Cortex of kidney (tissue), 1 donor: Measurements from ENCODE around the gene IL24.
"Not testable (repeated sequence)": the region's sequence is repeated elsewhere in the genome, so short reads cannot be mapped to it uniquely, and the experiment has no call there.

ENCODE experiments used
- DNase-seq: peaks from one replicate; lab custom pipeline; 2025; lab: John Stamatoyannopoulos, UW

IL24 gene

DNA sequence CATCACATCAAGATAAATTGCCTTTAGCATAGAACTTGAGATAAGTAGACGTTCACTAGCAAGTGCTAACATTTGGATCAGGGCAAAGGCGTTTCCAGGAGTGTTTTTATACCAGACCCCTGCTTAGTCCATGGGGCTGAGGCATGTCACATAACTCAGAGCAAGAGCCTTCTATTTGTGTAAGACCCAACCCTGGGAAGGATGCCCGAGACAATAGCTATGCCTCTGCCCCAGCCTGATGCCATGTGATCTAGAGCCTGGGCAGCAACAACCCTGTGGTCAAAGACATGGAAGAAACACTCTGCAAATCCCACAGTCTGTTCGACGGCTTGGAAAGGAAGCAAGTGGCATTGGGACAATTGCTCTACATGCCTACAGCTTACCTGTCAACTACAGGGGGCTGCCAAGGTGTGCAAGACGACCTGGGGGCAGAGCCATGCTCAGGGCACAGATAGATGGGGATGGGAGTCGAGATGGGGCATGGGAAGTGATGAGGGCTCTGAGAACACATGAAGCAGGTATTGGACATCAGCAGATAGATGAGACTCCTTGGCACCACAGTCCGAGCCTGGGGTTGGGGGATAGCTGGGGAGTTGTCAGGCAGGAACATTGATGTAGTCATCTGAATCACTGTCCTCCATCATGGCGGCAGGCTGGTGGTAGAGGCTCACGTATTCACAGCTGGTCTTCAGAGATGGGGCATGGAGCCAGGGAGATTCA lies 7.3 kb downstream of the IL24 start:
- no peak for DNase-seq

DNA sequence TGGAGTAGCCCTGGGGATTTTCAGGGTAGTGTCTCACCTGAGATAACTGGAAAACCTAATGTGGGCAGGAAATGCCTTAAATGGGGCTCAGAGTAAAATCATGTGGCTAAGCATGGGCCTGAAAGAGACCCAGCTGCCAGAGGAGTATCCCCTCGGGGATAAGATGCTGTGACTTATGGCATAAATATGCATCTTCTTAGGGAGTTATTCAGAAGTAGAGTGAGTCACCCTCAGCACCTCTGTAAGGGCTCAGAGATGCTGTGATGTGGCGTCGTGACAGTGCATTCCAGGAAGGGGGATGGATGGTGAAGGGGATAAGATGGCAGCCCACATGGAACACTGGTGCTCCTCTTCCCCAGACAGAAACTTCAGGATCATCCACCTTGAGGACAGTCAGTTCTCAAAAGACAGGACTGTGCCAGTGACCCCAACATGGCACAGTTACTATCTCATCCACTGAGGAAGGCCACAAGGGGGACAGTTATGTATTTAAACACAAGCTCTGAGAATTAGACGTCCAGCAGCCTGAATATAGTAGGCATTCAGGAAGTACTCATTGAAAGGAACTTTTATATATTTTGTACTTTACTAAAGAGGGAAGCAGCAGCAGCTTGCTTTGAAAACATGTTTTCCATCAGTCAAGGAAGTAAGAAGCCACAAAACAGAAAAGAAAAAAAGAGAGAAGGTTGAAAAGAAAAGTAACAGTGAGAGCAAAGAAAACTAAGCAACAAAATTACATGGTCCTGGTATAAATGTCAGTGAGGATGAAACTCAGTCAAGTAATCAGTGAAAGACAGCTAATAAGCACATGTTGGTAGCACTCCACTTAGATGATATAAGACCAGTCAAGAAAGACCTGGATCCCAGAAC lies 8.3 kb downstream of the IL24 start:
- no peak for DNase-seq

DNA sequence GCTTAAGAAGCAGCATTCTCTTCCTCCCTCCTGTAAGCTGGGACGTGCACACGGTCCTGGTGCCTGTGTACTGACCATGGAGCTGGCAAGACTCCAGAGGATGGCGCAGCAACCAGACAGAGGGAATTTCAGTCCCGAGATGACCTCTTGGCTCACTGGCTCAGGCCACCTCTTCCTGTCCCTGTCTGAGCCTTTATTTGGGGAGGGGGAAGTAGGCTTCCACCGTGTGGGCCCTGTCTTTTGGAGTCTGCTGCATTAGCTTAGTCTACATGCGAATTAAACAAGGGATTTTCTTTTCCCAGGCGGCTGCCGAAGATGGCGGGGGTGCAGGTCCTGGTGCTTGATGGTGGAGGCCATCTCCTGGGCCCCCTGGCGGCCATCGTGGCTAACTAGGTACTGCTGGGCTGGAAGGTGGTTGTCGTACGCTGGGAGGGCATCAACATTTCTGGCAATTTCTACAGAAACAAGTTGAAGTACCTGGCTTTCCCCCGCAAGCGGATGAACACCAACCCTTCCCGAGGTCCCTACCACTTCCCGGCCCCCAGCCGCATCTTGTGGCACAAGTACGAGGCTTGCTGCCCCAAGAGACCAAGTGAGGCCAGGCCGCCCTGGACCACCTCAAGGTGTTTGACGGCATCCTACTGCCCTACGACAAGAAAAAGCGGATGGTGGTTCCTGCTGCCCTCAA lies 10.2 kb downstream of the IL24 start:
- no peak for DNase-seq

DNA sequence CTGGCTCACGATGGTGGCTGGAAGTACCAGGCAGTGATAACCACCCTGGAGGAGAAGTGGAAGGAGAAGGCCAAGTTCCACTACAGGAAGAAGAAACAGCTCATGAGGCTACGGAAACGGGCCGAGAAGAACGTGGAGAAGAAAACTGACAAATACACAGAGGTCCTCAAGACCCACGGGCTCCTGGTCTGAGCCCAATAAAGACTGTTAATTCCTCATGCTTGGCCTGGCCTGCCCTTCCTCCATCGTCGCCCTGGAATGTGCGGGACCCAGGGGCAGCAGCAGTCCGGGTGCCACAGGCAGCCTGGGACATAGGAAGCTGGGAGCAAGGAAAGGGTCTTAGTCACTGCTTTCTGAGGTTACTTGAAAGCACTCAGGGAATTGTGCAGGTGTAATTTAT lies 10.8 kb downstream of the IL24 start:
- DNase-seq: no peak

DNA sequence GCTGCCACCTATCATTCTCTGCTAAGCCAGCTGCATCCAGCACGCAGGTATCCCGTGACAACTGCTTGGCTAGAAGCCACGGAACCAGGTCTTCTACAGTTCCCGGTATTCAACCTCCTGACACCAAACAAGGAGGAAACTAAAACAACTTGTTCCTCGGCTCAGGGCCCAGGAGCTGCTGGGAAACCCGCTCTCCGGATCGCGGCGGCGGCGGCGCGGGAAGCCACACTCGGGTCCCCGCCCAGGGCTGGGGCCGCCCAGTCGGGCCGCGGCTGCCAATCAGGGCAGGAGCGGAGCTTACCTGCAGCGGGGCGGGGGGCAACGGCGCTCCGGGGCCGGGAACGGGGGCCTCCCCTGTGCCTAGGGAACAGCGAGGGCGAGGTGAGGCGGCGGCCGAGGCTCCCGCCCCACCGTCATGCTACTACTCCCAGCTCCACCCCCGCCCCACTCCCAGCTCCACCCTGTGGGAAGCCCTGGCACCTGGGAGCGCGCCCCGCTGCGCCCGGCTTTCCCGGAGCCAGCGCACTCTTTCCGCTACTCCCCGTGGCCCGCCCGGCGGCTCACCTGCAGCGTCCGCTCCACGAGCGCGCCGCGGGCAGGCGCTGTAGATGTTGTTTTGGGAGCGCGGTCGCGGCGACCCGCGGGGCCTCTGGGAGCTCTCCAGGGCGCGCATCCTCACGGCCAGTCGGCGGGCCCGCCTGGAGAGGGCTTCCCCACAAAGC lies 12.1 kb downstream of the IL24 start:
- DNase-seq: no peak

DNA sequence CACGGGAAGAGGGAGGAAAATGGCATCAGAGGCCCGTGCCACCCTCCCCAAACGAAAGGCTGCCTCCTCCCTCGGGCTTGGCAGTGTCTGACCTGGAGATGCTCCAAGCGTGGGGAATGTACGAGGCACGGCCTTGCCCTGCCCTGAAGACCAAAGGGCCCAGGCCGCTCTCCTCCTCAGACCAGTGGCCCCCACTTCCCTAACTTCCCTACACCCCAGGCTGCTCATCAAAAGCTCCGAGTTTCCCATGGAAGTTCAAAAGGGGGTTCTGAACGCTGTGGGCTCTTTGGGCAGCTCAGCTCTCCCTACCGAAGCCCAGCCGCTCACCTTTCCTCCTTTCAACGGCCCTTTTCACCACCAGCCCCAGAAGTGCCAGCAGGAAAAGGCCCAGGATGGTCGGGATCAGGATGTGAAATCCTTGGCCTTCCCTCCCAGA lies 12.7 kb downstream of the IL24 start:
- no peak for DNase-seq

DNA sequence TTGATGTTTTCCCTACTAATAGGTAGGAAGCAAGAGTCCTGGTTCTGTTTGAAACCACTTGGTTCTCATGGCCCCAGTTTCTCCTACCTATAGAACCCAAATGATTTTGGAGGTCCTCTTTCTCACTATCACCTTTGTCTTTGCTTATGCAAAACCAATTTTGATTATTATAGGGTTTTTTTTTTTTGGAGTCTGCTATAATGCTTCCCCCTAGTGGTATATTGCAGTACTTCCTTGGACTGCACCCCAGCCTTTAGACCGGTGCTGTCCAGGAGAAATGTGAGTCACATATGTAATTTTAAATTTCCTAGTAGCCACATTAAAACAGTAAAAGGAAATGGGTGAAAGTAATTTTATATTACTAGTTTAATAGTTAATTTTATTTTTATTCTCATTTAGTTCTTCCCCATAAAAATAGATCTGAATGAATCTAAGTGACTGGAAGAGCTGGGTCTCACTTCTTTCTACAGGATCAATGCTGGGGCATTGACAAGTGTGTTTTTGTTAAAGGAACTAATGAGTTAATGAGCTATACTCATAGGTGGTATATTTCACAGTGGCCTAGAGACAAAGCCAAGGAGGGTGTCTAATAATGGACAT lies 13.9 kb downstream of the IL24 start:
- DNase-seq: no peak

DNA sequence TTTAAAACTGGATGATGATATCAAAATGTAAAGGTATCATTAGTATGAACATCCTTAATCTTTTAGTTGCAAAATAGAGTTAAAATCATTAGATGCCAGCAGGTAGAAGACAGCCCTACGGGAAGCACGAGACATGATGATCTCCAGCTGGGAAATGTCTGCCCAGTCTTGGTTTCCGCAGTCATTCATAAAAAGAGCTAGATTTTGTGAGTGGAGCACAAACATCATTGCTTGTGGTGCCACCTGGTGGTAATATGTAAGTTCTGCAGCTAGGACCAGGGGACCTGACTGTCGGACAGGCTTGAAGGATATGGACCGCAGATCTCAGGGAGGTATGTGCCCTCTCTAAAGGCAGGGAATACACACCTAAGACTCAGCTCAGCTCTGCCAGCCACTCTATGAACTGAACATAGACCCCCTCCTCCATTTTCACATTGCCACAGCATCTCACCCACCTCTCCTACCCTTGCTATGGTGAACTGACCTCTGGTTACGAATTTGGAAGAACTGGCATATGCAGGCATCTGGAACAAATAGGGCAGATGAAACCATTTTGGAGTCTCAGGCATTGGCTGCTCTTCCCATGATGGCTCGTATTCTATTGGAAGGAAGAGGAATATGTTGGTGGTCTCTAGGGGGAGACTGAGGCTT lies 15.3 kb downstream of the IL24 start:
- no peak for DNase-seq

DNA sequence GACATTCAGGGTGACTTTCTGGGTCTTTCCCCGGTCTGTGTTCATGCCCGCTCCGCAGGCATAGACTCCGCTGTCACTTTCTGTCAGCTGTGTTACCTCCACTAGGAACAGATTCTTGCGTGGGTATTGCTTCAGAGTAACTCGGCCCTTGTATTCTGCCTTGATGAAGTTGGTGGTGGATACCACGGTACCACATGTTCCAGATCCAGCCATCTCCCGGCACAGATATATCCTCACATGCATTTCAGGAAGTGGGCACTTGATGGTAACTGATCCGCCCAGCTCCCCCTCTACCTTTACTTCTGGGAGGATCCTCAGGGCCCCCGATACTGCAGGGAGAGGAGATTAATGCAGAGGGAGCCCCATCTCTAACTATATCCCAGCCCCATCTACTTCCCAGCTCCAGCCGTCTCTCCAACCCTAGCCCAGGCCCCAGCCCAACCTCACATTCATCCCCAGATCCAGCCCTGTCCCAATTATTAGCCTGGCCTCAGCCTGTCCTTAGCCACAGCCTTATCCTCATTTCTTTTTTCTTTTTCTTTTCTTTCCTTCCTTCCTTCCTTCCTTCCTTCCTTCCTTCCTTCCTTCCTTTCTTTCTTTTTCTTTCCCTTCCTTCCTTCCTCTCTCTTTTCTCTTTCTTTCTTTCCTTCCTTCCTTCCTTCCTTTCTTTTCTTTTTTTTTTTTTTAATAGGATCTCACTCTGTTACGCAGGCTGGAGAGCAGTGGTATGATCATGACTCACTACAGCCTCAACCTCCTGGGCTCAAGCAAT lies 16.7 kb downstream of the IL24 start:
- DNase-seq: no peak

DNA sequence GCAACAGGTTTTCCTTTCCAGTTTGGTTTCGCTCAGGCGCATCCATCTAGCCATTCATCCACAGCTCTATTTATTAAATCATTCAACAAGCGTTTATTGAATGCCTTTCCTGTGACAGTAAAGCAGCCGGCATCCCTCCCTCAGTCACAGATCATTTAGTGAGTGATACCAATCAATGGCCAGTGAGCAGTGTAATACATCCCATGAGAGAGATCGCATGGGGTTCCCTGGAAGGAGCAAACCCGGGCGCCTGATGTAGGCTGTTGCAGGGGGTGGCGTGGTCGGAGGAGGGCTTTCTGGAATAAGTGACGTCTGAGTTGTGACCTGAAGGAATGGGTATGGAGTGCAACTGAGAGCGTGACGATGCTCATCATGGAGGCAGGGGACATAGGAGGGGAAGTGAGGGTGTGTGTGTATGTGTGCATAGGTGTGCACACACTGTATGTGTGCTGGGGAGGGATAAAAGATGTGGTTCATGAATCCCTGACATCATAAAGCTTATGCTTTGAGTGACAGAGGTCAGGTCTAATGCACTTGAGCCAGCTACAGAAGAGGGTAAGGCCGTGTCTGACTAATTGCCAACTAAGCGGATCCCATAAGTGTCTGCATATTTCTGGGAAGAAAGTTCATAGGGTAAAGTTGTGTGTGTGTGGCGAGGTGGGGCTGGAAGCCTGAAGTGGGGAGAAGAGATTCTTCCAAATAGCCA lies 17.9 kb downstream of the IL24 start:
- no peak for DNase-seq

DNA sequence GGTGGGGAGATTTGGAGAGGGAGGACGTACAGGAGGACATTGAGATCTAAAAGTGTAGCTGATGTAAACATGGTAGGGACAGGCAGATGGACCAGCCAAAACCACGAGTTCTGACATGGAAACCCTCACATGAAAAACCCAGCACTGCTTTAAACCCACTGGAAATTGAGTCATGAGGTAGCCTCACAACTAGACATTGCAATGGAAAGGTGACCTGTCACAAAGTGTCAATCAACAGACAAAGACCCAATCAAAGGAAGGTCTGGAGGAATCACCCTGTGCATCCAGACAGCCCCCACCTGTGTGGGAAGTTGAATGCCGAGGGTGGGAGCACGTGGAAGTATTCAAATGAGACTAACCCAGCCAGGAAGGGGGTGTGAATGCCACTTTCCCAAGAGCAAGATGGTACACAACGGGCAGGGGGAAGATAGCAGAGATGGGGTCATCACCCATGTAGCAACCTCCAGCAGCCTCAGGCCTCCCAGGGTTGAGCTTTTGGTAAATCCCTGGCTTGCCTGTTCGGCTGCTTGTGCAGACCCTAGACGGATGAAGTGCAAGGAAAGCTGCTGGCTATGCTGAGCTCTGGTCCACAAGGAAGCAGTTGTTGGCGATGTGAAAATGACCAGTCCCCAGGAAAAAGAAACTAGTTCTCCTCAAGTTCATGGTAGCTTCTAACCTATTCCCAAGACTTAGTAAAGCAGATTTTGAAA lies 18.9 kb downstream of the IL24 start:
- DNase-seq: no peak

DNA sequence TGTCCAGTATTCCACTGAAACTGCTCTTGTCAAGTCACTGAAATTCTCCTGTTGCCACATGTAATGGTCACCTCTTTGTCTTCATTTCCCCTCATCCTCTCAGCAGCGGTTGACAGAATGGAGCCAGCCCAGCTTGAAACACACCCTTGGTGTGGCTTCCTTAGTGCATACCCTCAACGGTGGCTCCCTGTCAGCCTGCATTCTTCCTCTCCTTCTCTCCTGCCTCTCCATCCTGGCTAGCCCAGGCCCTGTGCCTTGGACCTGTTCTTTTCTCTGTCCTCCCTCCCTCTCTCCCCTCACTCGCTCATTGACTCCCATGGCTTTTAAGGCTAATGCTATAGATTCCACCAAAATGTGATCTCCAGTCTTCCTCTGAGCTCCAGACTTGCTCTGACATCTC lies 20.8 kb downstream of the IL24 start:
- DNase-seq: no peak

DNA sequence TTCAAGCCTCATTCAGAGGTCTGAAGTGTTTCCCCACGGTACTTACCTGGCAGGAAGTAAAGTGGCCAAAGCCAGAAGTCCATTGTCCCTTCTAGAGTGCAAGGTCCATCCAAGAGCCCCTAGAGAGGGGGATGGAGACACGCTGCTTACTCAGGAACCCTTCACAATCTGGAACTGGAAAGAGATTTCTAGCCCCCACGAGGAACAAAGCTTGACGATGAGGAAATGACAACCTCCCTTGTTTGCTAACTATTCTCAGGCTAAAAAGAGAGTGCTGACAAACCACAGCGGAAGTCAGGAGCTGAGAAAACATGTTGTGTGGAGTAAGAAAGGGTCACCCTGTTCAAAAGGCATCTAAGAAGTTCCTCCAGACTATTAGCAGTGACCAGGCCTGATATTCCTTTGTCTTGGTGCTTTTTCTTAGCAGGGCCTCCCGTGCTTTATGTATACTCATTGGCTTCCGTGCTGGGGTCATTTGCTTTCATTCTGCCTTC lies 24.6 kb downstream of the IL24 start, which contains the start of gene FCMR:
Gene FCMR, minus strand, starts transcription at position 170 of the 494 bp plus-strand sequence. Its CDS starts 87 bp downstream, at position 83.
- no peak for DNase-seq

DNA sequence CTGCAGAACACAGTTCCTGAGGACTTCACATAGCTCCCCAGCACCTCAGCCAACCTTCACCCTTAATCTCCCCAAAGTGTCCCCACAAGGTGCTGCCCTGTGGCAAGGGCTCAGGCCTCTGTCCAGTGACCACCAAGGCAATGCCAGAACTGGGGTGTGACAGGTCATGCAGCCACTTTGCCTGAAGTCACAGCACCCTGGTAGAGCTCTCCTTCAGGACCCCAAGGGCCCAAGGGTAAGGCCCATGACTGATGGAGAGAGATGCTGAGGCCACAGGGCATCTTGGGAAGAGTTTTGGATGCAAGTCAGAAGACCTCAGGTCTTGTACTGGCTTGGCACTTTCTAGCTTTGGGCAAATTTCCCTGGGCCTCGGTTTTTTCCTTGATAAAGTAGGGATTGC lies 25.3 kb downstream of the IL24 start:
- no peak for DNase-seq

DNA sequence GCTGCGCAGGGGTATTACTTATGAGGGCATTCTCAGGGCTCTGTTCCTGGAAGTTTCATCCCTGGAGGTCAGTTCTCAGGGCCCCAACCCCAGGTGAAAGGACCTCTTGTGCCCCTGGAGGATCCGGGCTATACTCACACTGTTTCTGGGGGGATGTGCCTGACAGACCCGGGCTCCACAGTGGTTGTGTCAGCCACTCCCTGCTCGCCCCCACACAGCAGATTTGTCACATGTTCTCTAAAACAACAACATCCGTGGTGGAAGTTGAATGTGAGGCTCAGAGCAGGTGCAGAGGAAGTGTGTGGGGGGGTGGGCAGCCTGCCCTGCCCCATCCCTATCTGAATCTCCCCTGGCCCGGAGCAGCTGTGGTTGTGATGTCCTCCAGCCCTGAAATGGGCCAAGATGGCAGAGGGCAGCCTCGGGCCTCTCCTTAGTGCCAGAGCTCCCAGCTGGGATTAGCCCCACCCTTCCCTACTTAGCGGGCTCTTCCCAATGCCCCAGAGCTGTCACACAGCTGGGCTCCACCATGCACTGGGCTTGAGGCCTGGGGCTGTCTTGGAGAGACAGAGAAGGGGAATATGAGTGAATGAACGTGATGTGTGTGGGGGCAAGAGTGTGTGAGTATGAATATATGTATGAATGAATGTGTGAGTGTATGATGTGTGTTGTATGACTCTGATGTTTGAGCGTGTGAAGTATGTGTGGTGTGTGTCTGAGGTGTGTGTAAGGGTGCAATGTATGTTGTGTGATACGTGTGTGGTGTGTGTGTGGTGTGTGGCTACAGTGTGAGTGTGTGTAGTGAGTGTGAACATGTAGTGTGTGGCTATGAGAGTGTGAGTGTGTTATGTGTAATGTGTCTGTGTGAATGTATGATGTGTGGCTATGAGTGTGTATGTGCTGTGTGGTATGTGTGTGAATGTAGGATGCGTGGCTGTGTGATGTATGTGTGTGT lies 26.0 kb downstream of the IL24 start:
- no peak for DNase-seq

DNA sequence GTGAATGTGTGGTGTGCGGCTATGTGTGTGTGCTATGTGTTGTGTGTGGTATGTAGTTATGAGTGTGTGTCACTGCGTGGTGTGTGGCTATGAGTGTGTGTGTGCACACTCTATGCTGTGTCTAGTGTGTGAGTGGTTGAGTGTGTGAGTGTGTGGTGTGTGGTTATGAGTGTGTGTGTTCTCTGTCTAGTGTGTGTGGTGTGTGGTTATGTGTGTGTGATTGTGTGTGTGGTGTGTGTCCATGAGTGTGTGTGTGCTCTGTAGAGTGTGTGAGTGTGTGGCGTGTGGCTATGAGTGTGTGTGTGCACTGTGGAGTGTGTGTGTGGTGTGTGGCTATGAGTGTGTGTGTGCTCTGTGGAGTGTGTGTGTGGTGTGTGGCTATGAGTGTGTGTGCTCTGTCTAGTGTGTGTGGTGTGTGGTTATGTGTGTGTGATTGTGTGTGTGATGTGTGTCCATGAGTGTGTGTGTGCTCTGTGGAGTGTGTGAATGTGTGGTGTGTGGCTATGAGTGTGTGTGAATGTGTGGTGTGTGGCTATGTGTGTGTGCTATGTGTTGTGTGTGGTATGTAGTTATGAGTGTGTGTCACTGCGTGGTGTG lies 26.8 kb downstream of the IL24 start:
- DNase-seq: not testable (repeated sequence)

DNA sequence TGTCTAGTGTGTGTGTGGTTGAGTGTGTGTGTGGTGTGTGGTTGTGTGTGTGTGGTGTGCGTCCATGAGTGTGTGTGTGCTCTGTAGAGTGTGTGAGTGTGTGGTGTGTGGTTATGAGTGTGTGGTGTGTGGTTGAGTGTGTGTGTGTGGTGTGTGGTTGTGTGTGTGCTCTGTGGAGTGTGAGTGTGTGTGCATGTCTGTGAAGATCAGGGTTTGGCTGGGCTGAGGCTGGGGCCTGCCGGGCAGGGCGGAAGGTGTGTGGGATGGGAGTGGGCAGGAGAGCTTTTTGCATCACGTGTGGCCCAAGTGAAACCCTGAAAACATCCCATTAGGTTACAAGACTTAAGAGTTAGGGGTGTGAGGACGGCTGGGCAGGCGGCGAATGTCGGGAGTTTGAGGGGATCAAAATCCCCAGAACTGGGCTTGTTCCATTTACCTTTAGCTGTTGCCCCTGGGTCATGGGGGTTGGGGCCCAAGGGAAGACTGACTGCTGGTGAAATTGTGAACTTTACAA lies 27.4 kb downstream of the IL24 start:
- no peak for DNase-seq
